A673 (cell line): ENCODE data around the gene TCEA2. TPM values are rescaled to one million over a fixed set of nuclear protein-coding genes. Genes with fewer than 3 reads are reported as not detected.

ENCODE experiments used
- BruUV-seq: library from RNA; stranded (reverse); fragments of 400-500 nt; replicated peaks from 2 replicates; lab custom pipeline; 2021; lab: Mats Ljungman, UMichigan
- CTCF ChIA-PET: fragments of 300-600 bp; sonication (Branson Sonifier 250); formaldehyde crosslinking; loops from one replicate; lab custom pipeline; 2022; ENCODE audit warnings: antibody characterized with exemption; lab: Charles Lee
- POLR2A ChIA-PET: fragments of 300-600 bp; sonication (Branson Sonifier 250); formaldehyde crosslinking; loops from one replicate; lab custom pipeline; 2022; ENCODE audit warnings: antibody characterized with exemption; ENCODE audit not compliant: low non-redundant PET; lab: Charles Lee
- DNase-seq: peaks from one replicate; pipeline ENCODE4 v3.0.0-alpha.2; 2015; ENCODE audit warnings: low spot score
- H3K27ac ChIP-seq: fragments of 200-600 bp; sonication (generic); 2 replicates; pipeline ENCODE4 v1.5.1; 2016; ENCODE audit warnings: mixed run types, low read depth, mild to moderate bottlenecking, mixed read lengths, antibody characterized with exemption, low read length; ENCODE audit not compliant: poor library complexity, severe bottlenecking
- H3K27me3 ChIP-seq: fragments of 200-600 bp; sonication (generic); replicated peaks from 2 replicates; pipeline ENCODE4 v1.6.1; 2017; ENCODE audit warnings: mixed run types, low read depth, mild to moderate bottlenecking, mixed read lengths, antibody characterized with exemption, low read length; ENCODE audit not compliant: insufficient read depth, poor library complexity
- H3K36me3 ChIP-seq: fragments of 200-600 bp; sonication (generic); 2 replicates; pipeline ENCODE4 v1.6.1; 2016; ENCODE audit warnings: mixed run types, mild to moderate bottlenecking, mixed read lengths, antibody characterized with exemption, low read length; ENCODE audit not compliant: insufficient read depth, poor library complexity, severe bottlenecking
- H3K4me1 ChIP-seq: fragments of 200-600 bp; sonication (generic); 2 replicates; pipeline ENCODE4 v1.6.1; 2017; ENCODE audit warnings: mixed run types, mild to moderate bottlenecking, mixed read lengths, antibody characterized with exemption, low read length; ENCODE audit not compliant: insufficient read depth, poor library complexity, severe bottlenecking
- H3K4me3 ChIP-seq: fragments of 200-600 bp; sonication (generic); 2 replicates; pipeline ENCODE4 v1.5.1; 2016; ENCODE audit warnings: low read depth, mixed run types, mild to moderate bottlenecking, mixed read lengths, low read length; ENCODE audit not compliant: poor library complexity, severe bottlenecking
- H3K9me3 ChIP-seq: fragments of 200-600 bp; sonication (generic); 2 replicates; pipeline ENCODE4 v1.6.1; 2016; ENCODE audit warnings: mixed run types, low read depth, mild to moderate bottlenecking, mixed read lengths, antibody characterized with exemption, low read length; ENCODE audit not compliant: poor library complexity, severe bottlenecking
- CTCF ChIP-seq: fragments of 300-800, 200-600 bp; sonication (generic); conservative IDR thresholded peaks from 2 replicates; pipeline ENCODE4 v1.5.1; 2017; ENCODE audit warnings: low read depth, mild to moderate bottlenecking, antibody characterized with exemption, low read length, moderate library complexity, mixed read lengths
- EZH2 ChIP-seq: fragments of 200-600 bp; sonication (generic); IDR thresholded peaks from 2 replicates; pipeline ENCODE4 v1.6.1; 2017; ENCODE audit warnings: borderline replicate concordance, low read depth, mild to moderate bottlenecking, mixed read lengths, antibody characterized with exemption, low read length; ENCODE audit not compliant: poor library complexity, severe bottlenecking
- intact Hi-C: fragments of 100-400 bp; cut with micrococcal nuclease; formaldehyde crosslinking; loops from one replicate; pipeline ENCODE4 v1.10.0; 2022; ENCODE audit not compliant: unreplicated experiment
- total RNA-seq: library from RNA; stranded (reverse); gene quantifications from 2 replicates; pipeline ENCODE4 v1.2.3, GENCODE V29; 2021

Gene TCEA2
- total RNA-seq, 1 experiment from 2014 or later, result 35.0 TPM

DNA sequence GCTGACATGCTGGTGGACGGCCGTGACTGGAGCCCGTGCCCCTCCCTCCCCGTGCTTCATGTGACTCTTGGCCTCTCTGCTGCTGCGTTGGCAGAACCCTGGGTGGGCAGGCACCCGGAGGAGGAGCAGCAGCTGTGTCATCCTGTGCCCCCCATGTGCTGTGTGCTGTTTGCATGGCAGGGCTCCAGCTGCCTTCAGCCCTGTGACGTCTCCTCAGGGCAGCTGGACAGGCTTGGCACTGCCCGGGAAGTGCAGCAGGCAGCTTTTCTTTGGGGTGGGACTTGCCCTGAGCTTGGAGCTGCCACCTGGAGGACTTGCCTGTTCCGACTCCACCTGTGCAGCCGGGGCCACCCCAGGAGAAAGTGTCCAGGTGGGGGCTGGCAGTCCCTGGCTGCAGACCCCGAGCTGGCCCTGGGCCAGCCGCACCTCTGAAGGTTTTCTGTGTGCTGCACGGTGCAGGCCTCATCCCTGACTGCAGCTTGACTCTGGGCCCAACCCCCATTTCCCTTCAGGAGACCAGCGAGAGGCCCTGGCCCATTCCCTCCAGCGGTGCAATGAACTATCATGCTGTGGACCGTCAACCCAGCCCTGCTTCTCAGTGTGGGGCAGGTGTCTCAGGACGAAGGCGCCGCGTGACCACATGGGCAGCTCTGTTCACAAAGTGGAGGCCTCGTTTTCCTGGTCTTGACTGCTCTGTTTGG lies 36.2 kb downstream of the TCEA2 start:
- no peak overlapping the region for H3K4me3 ChIP-seq
- intact Hi-C loops, result no loop called here
- H3K27ac ChIP-seq, result no peak overlapping the region
- no peaks in the 10 kb centered on the region for H3K9me3 ChIP-seq
- no peaks in the 10 kb centered on the region for H3K4me1 ChIP-seq
- no peaks in the 10 kb centered on the region for H3K36me3 ChIP-seq
- no TSS peak for BruUV-seq
- ChIA-PET CTCF (no interaction called here), POLR2A (no interaction called here)
- H3K27me3 ChIP-seq, result peaks cover 30% of the 10 kb centered on the region
- TF ChIP-seq CTCF (no peak), EZH2 (no peak)
- DNase-seq, result no peak

DNA sequence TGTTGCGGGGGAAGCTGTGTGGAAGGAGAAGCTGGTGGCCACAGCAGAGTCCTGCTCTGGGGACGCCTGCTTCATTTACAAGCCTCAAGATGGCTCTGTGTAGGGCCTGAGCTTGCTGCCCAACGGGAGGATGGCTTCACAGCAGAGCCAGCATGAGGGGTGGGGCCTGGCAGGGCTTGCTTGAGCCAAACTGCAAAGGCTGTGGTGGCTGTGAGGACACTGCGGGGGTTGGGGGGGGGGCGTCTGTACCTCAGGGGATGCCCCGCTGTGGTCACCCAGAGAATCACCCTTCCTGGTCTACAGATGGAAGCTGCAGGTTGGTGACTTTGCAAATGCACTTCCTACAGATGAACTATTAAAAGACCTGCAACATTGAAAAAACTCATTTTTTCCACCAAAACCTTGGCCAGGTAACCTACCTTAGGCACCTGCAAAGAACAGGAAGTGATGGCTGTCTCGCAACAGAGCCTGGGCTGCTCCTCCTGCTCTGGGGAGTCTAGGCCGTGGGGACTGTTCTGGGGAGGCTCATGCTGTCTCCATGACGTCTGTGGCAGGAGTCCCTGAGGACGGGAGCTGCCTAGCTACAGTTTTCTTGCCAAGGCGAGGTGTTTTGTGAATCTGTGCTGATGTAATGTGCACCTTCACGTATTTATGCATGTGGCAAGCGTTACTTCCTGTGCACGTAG lies 37.0 kb downstream of the TCEA2 start:
- ChIA-PET CTCF (no interaction called here), POLR2A (no interaction called here)
- no peak for TF ChIP-seq CTCF
- TF ChIP-seq EZH2, result no peak

DNA sequence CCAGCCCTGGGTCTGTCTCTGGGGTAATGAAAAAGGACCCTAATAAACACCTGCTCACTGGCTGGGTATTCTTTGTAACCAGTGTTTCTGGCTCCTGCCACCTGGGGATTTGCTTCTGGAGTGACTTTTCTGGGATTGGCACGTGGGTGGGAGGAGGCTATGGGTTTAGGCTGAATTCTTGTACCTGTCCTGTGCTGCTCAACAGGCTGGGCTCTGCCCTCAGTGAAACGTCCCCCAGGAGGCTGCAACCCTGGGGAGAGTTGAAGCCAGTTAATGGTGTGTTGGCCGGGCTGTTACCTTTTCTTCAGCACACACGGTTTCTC lies 37.5 kb downstream of the TCEA2 start:
- Histone ChIP-seq H3K4me3 (no peak overlapping the region), H3K36me3 (no peaks in the 10 kb centered on the region), H3K9me3 (no peaks in the 10 kb centered on the region), H3K27ac (no peak overlapping the region), H3K4me1 (no peaks in the 10 kb centered on the region), H3K27me3 (peaks cover 30% of the 10 kb centered on the region)
- ChIA-PET CTCF (no interaction called here), POLR2A (no interaction called here)
- TF ChIP-seq CTCF (no peak), EZH2 (no peak)
- DNase-seq, result no peak
- intact Hi-C loops, result no loop called here
- no TSS peak for BruUV-seq

More for the DNA sequence above, 37.0 kb downstream of the TCEA2 start:
- H3K4me3 ChIP-seq, result no peak overlapping the region
- no peak overlapping the region for H3K27ac ChIP-seq
- H3K27me3 ChIP-seq, result peaks cover 30% of the 10 kb centered on the region
- H3K4me1 ChIP-seq, result no peaks in the 10 kb centered on the region
- no TSS peak for BruUV-seq
- intact Hi-C loops, result no loop called here
- no peaks in the 10 kb centered on the region for H3K9me3 ChIP-seq
- no peaks in the 10 kb centered on the region for H3K36me3 ChIP-seq
- DNase-seq, result no peak
